ENCODE results near the gene WDR36.

WDR36 gene

GRCh38 chr5:111165058-111165457 is 72.9 kb downstream of the WDR36 start:
- DNase-seq (ENCODE audit: low spot score), result no peak
- TF ChIP-seq CTCF (IDR thresholded peaks at IDR 0.05; ENCODE audit: borderline replicate concordance, control extremely low read depth, extremely low read depth, insufficient read depth, missing control alignments), result no peak
- in situ Hi-C loops (cut with MboI; ENCODE audit: low sequenced_read_pairs, unreplicated experiment), result loop anchor here (10.0 to 25.0 kb wide), 3 partner anchors 120 to 972 kb away; no protein-coding TSS in a partner anchor

- in situ Hi-C loops (cut with MboI; ENCODE audit: low sequenced_read_pairs, unreplicated experiment), result loop anchor here (10.0 to 25.0 kb wide), 3 partner anchors 117 to 970 kb away; no protein-coding TSS in a partner anchor
- TF ChIP-seq CTCF (IDR thresholded peaks at IDR 0.05; ENCODE audit: borderline replicate concordance, control extremely low read depth, extremely low read depth, insufficient read depth, missing control alignments), result no peak
- DNase-seq (ENCODE audit: low spot score), result no peak
These were observed 75.4 kb downstream of the WDR36 start for GRCh38 chr5:111167551-111167950.

- no peak for TF ChIP-seq CTCF (IDR thresholded peaks at IDR 0.05; ENCODE audit: borderline replicate concordance, control extremely low read depth, extremely low read depth, insufficient read depth, missing control alignments)
- in situ Hi-C loops (cut with MboI; ENCODE audit: low sequenced_read_pairs, unreplicated experiment), result loop anchor here (10.0 to 25.0 kb wide), 3 partner anchors 116 to 969 kb away; no protein-coding TSS in a partner anchor
- DNase-seq (ENCODE audit: low spot score), result no peak
These were observed 76.5 kb downstream of the WDR36 start for GRCh38 chr5:111168608-111169007.

GRCh38 chr5:111169269-111169668 is 77.1 kb downstream of the WDR36 start:
- in situ Hi-C loops (cut with MboI; ENCODE audit: low sequenced_read_pairs, unreplicated experiment), result loop anchor here (10.0 to 25.0 kb wide), 3 partner anchors 116 to 968 kb away; no protein-coding TSS in a partner anchor

GRCh38 chr5:111170279-111170678 is 78.1 kb downstream of the WDR36 start:
- DNase-seq (ENCODE audit: low spot score), result no peak
- no peak for TF ChIP-seq CTCF (IDR thresholded peaks at IDR 0.05; ENCODE audit: borderline replicate concordance, control extremely low read depth, extremely low read depth, insufficient read depth, missing control alignments)
- in situ Hi-C loops (cut with MboI; ENCODE audit: low sequenced_read_pairs, unreplicated experiment), result loop anchor here (25.0 kb wide), 2 partner anchors 292 to 967 kb away; no protein-coding TSS in a partner anchor

More at GRCh38 chr5:111169269-111169668, 77.1 kb downstream of the WDR36 start:
- no peak for TF ChIP-seq CTCF (IDR thresholded peaks at IDR 0.05; ENCODE audit: borderline replicate concordance, control extremely low read depth, extremely low read depth, insufficient read depth, missing control alignments)
- no peak for DNase-seq (ENCODE audit: low spot score)

- in situ Hi-C loops (cut with MboI; ENCODE audit: low sequenced_read_pairs, unreplicated experiment), result loop anchor here (25.0 kb wide), 2 partner anchors 290 to 965 kb away; no protein-coding TSS in a partner anchor
- no peak for TF ChIP-seq CTCF (IDR thresholded peaks at IDR 0.05; ENCODE audit: borderline replicate concordance, control extremely low read depth, extremely low read depth, insufficient read depth, missing control alignments)
- DNase-seq (ENCODE audit: low spot score), result no peak
These were observed 80.4 kb downstream of the WDR36 start for GRCh38 chr5:111172504-111172903.

Measured in GM13976 (cell line).